GM12873 (cell line): ENCODE measurements around the gene TMEM126A.

ENCODE experiments used
- TF ChIP-seq, protein P1 (sequence below): IDR thresholded peaks from 2 replicates; pipeline ENCODE4 v1.5.1; 2012; ENCODE audit warnings: low read depth, mild to moderate bottlenecking, moderate library complexity, low read length, control low read depth; ENCODE audit not compliant: insufficient read depth; ENCODE audit errors: missing control alignments

The TMEM126A gene

DNA sequence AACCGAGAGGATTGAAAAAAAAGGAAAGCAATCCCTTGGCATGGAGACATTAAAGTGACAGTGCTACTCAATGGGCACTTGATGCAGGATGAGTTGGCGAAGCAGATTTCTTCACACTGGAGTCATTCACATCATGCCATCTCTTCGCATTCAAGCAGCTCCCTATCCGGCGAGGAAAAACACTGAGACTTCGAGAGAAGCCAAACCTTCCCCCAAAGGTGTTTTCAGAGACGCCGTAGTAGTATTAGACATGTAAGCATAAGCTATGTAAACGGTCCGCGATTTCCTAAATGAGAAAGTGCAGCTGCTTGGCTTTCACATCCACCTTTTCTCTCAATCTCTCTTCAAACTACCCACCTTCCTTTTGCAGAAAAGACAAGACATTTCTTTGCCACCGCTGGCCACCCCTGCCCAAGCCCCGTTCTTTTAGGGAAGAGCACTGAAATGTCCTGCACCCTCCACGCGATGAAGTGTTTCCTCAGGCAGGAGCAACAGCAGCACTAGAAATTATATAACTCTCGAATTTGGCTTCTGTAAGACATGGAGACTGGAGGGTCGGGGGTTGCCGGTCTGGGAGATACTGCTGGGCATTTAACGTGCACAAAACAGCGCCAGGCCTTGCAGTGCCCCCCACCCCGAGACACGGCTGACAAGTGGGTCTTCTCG lies 20.3 kb upstream of the TMEM126A start, which contains the start of gene DLG2:
Gene DLG2 (minus strand): TSS at position 13 of the 666 bp plus-strand sequence.
- TF ChIP-seq, protein P1, sequence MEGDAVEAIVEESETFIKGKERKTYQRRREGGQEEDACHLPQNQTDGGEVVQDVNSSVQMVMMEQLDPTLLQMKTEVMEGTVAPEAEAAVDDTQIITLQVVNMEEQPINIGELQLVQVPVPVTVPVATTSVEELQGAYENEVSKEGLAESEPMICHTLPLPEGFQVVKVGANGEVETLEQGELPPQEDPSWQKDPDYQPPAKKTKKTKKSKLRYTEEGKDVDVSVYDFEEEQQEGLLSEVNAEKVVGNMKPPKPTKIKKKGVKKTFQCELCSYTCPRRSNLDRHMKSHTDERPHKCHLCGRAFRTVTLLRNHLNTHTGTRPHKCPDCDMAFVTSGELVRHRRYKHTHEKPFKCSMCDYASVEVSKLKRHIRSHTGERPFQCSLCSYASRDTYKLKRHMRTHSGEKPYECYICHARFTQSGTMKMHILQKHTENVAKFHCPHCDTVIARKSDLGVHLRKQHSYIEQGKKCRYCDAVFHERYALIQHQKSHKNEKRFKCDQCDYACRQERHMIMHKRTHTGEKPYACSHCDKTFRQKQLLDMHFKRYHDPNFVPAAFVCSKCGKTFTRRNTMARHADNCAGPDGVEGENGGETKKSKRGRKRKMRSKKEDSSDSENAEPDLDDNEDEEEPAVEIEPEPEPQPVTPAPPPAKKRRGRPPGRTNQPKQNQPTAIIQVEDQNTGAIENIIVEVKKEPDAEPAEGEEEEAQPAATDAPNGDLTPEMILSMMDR = no peak

DNA sequence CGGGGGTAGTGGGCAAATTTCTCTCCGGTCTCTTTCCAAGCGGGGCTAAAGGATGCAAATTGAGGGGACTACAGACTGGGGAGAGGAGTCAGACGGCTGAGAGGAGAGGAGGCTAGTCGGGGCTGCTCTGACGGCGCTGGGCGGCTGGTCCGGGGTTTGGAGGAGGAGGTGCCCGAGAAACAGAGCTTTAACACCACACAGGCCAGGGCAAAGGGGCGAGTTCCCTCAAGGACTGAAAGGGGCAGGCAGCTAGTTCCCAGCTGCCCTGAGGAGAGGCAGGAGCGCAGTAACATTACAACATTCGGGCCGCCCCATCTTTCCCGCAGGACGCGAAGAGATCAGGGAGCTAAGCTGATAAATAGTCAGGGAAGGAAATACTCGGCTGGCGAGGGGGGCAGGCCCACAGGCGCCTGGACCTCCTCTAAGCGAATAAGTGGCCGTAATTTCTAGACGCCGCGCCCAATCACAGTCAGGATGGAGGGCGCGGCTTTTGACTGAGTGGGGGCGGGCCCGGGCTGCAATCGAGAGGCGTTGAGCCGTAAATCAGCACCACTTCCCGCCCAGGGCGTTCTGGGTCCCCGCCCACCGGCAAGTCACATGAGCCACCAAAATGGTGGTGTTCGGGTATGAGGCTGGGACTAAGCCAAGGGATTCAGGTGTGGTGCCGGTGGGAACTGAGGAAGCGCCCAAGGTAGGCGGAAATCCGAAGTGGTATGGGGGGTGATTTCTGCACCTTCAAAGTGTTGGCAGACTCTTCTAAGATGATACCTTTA lies 19.6 kb upstream of the TMEM126A start, which contains the start of gene TMEM126B:
Gene TMEM126B (plus strand): TSS at position 596 of the 773 bp plus-strand sequence. CDS start 15 bp downstream, at position 611.
- TF ChIP-seq, protein P1 = no peak

DNA sequence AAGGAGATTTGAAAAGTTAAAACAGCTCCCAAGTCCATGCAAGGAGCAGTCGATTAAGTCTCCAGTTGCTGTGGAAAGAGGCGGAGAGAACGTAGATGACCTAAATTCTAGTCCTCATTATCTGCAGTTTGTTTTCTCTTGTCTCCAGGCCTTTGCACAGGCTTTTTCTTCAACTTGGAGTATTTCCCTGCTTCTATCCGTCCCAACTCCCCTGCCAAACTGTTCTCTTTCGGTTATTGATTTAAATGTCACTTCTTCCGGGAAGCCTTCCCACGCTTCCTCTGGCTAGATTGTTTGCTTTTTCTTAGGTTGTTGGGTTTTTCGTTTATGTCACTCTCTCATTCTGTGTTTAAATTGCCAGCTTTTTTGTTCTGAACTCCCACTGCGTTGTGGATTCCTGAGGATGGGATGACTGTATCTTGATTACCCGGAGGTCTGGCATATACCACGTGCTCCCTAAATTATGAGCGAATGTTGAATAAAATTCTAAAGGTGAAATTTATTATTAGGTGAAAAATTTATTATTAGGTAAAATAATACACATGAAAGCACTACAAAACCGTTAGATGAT lies 18.9 kb upstream of the TMEM126A start:
- TF ChIP-seq, protein P1 = no peak

DNA sequence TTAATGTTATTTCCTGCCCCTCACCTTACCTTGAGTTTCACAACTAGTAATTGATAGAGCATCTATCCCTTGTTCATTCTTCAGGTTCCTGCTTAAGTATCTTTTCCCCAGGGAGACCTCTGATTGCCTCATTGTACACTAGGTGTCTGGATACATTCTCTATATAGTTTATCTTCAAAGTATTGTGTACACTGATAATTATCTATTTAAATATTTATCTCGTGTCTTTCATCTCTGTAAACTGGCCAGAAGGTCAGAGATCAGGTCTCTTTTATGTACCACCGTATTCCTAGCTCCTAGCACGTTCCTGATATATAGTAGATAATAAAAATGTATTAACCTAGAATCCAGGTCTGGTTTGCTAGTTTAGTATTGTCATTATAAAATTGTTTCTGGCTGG lies 13.0 kb upstream of the TMEM126A start:
- TF ChIP-seq, protein P1 = no peak

DNA sequence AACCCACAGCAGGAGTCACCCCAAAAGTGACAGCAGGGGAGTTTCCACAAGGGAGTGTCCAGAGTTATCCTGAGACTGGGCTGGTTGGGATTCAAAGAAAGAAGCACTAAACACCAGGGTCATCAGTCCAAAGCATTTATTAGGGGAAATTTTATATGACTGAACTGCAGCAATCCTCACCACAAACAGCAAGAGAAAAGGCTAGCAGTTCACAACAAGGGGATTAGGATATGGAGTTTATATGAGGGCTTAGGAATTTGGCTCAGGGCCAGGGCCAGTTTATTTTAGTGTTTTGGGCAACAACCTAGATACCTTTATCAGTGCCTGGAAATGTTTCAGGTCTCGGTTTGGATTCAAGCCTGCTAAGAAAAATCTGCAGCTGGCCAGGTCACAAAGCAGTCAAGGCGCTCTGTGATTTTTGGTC lies 4.6 kb upstream of the TMEM126A start:
- TF ChIP-seq, protein P1 = no peak

DNA sequence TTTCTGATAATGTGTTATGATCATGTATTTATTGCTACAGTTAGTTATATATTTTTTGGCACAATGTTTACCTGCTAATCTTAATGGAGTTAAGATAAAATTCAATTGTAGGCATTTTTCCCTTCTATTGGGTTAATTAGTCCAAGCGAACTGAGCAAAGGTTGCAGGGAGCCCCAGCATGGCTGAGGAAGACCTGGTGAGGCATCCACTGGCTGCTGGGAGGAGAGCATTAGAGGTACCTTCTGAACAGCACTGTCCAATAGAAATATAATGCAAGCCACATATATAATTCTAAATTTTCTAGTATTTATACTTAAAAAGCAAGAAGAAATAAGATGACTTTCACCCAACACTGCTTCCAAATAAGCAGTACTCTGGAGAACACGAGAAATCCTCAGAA lies 689 bp upstream of the TMEM126A start:
- TF ChIP-seq, protein P1 = no peak

DNA sequence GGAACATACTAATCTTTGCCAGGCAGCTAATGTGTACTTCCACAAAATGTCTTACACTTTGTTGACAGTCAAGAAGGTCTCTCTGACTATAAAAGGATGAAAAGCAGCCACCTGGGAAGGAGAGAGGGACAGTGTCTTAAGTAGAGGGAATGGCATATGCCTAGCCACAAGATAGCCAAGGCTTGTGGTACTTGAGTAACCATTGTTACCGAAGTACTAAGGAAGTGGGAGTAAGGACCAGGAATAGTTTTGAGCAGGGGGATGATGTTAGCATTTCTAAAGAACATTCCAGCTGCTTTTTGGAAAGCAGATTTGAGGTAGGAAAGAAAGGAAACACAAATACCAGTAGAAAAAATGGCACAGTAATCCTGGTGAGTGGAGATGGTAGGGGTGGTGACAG lies 3.4 kb downstream of the TMEM126A start:
- TF ChIP-seq, protein P1 = no peak
